ENCODE data around the gene SOX4. TPM values are rescaled to one million over a fixed set of nuclear protein-coding genes. Genes with fewer than 3 reads are reported as not detected.

SOX4 gene
- total RNA-seq (2022; extraction: Qiagen RNA extraction), result 8.5 to 11.9 TPM (median 10.9 TPM) in 5 replicates

DNA sequence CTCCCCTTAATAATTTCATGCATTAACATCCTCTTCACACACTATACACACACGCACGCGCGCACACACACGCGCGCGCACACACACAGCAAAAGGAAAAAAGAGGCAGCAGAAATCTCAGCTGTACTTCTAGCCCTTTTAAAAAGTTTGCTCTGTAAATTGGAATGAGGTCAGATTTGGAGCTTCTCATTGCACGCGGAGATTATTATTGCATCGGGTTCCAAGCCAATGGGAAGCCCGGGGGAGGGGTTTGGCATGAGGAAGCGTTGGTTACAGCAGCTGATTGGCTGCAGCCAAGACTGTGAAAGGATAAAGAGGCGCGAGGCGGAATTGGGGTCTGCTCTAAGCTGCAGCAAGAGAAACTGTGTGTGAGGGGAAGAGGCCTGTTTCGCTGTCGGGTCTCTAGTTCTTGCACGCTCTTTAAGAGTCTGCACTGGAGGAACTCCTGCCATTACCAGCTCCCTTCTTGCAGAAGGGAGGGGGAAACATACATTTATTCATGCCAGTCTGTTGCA, at the start of gene SOX4:
SOX4 (plus strand) TSS at position 340 of the 515 bp plus-strand sequence. CDS start 784 bp downstream, outside the sequence.

Data from A549 treated with dexamethasone at 1 μM for 4 hours (cell line).